ENCODE measurements around the gene PHACTR1.

The PHACTR1 gene

DNA sequence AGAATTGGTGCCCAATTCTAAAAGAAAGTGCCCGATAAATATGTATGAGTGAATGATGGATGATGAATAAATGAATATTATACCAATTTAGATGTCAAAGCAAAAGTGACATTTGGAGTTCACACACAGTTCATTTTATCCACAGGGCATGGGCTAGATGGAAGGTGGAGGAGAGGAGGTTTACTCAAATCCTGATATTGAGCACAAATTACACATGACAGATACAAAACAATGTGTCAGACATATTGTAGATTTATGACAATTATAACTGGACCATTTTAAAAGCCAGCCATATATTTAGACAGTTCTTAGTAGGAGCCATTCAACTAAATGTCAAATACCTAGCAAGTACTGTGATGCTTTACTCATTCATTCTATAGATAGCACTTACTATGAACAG, 23.4 kb upstream of the PHACTR1 start:
- Histone ChIP-seq H3K18ac (ENCODE audit: low read depth in 1 of 2, low read length in 2 of 2) (no peak overlapping the region), H2BK12ac (ENCODE audit: low read length in 2 of 2) (no peak overlapping the region), H4K8ac (ENCODE audit: low read length) (no peak overlapping the region), H2AFZ (ENCODE audit: low read depth, low read length) (no peak overlapping the region), H2BK120ac (ENCODE audit: low read depth, low read length) (no peak overlapping the region), H3K9me3 (ENCODE audit: control insufficient read depth, low read length) (peaks cover under 1% of the 10 kb centered on the region), H3K27ac (ENCODE audit: low read length, poor library complexity, severe bottlenecking) (no peak overlapping the region), H3K36me3 (ENCODE audit: control insufficient read depth in 1 of 2, insufficient read depth in 2 of 2, low read depth in 1 of 2, low read length in 2 of 2) (no peaks in the 10 kb centered on the region), H3K4me2 (ENCODE audit: low read length, poor library complexity, severe bottlenecking) (no peak overlapping the region), H4K91ac (ENCODE audit: low read length) (no peak overlapping the region), H3K79me1 (replicated peaks; ENCODE audit: low read length, poor library complexity, severe bottlenecking) (no peaks in the 10 kb centered on the region), H3K14ac (ENCODE audit: low read length in 2 of 2) (no peak overlapping the region), H3K9ac (ENCODE audit: low read length) (no peak overlapping the region), H3K4ac (ENCODE audit: low read depth in 1 of 2, low read length in 2 of 2) (no peak overlapping the region), H2AK5ac (ENCODE audit: low read length, severe bottlenecking) (no peak overlapping the region), H3K4me1 (ENCODE audit: control insufficient read depth, insufficient read depth, low read depth, low read length) (no peaks in the 10 kb centered on the region), H3K4me3 (ENCODE audit: insufficient read depth in 1 of 2, low read depth in 1 of 2, low read length in 2 of 2) (no peak overlapping the region), H3K27me3 (ENCODE audit: control insufficient read depth in 1 of 2, insufficient read depth in 1 of 2, low read length in 2 of 2) (peaks cover 0 to 8% of the 10 kb centered on the region in 2 experiments), H2BK5ac (ENCODE audit: low read depth, low read length, poor library complexity, severe bottlenecking) (no peak overlapping the region), H3K23ac (ENCODE audit: low read length in 2 of 2) (no peak overlapping the region), H2BK15ac (ENCODE audit: low read depth, poor library complexity, severe bottlenecking) (no peak overlapping the region)
- no peak for DNase-seq
- 100% methylated on average over 1 of the region's 1 CpG for WGBS

DNA sequence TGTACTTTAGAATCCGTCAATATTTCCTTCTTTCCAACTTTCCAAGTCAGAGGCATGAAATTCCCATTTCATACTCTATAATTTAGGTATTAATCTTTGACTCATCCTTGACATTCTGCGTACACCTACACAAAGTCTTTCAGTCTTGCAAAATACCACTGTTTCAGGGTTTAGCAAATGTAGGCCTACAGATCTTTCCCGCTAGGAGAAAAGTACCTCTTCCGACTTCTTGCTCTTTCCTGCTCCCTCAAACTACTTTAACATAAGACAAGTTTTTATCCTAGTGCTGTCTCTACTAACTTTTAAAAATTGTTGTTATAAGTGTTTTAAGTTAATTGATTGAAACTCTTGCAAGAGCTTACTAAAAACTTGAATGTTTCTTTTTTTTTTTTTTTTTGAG, 18.3 kb upstream of the PHACTR1 start:
- DNase-seq = no peak
- Histone ChIP-seq H3K9ac (ENCODE audit: low read length) (no peak overlapping the region), H2AFZ (ENCODE audit: low read depth, low read length) (no peak overlapping the region), H4K8ac (ENCODE audit: low read length) (no peak overlapping the region), H2BK5ac (ENCODE audit: low read depth, low read length, poor library complexity, severe bottlenecking) (no peak overlapping the region), H3K36me3 (ENCODE audit: control insufficient read depth in 1 of 2, insufficient read depth in 2 of 2, low read depth in 1 of 2, low read length in 2 of 2) (no peaks in the 10 kb centered on the region), H2BK120ac (ENCODE audit: low read depth, low read length) (no peak overlapping the region), H3K14ac (ENCODE audit: low read length in 2 of 2) (no peak overlapping the region), H3K18ac (ENCODE audit: low read depth in 1 of 2, low read length in 2 of 2) (no peak overlapping the region), H2AK5ac (ENCODE audit: low read length, severe bottlenecking) (no peak overlapping the region), H3K79me1 (replicated peaks; ENCODE audit: low read length, poor library complexity, severe bottlenecking) (no peaks in the 10 kb centered on the region), H3K4me2 (ENCODE audit: low read length, poor library complexity, severe bottlenecking) (no peak overlapping the region), H3K27me3 (ENCODE audit: control insufficient read depth in 1 of 2, insufficient read depth in 1 of 2, low read length in 2 of 2) (peaks cover 0 to 3% of the 10 kb centered on the region in 2 experiments), H4K91ac (ENCODE audit: low read length) (no peak overlapping the region), H2BK12ac (ENCODE audit: low read length in 2 of 2) (no peak overlapping the region), H3K23ac (ENCODE audit: low read length in 2 of 2) (no peak overlapping the region), H3K4me1 (ENCODE audit: control insufficient read depth, insufficient read depth, low read depth, low read length) (no peaks in the 10 kb centered on the region), H3K4me3 (ENCODE audit: insufficient read depth in 1 of 2, low read depth in 1 of 2, low read length in 2 of 2) (no peak overlapping the region), H3K4ac (ENCODE audit: low read depth in 1 of 2, low read length in 2 of 2) (no peak overlapping the region), H3K27ac (ENCODE audit: low read length, poor library complexity, severe bottlenecking) (no peak overlapping the region), H2BK15ac (ENCODE audit: low read depth, poor library complexity, severe bottlenecking) (no peak overlapping the region), H3K9me3 (ENCODE audit: control insufficient read depth, low read length) (no peaks in the 10 kb centered on the region)
- 90% methylated on average over 2 of the region's 4 CpGs for WGBS

DNA sequence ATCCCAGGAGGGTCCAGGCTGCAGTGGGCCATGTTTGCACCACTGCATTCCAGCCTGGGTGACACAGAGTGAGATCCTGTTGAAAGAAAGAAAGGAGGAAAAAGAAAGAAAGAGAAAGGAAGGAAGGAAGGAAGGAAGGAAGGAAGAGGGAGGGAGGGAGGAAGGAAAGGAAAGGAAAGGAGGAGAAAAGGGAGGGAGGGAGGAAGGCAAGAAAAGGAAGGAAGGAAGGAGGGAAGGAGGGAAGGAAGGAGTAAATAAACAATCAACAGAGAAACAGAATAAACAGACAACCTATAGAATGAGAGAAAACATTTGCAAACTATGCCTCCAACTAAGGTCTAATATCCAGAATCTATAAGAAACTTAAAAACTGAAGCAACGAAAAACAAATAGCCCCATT, 11.6 kb upstream of the PHACTR1 start:
- H3K23ac ChIP-seq (ENCODE audit: low read length in 2 of 2) = no peak overlapping the region
- no peaks in the 10 kb centered on the region for H3K79me1 ChIP-seq (replicated peaks; ENCODE audit: low read length, poor library complexity, severe bottlenecking)
- no peak overlapping the region for H4K8ac ChIP-seq (ENCODE audit: low read length)
- no peak for DNase-seq
- H2BK5ac ChIP-seq (ENCODE audit: low read depth, low read length, poor library complexity, severe bottlenecking) = no peak overlapping the region
- H2BK15ac ChIP-seq (ENCODE audit: low read depth, poor library complexity, severe bottlenecking) = no peak overlapping the region
- H3K27me3 ChIP-seq (ENCODE audit: control insufficient read depth in 1 of 2, insufficient read depth in 1 of 2, low read length in 2 of 2) = no peaks in the 10 kb centered on the region
- no peak overlapping the region for H2BK120ac ChIP-seq (ENCODE audit: low read depth, low read length)
- H3K9me3 ChIP-seq (ENCODE audit: control insufficient read depth, low read length) = no peaks in the 10 kb centered on the region
- no peak overlapping the region for H2AK5ac ChIP-seq (ENCODE audit: low read length, severe bottlenecking)
- H3K27ac ChIP-seq (ENCODE audit: low read length, poor library complexity, severe bottlenecking) = no peak overlapping the region
- H3K14ac ChIP-seq (ENCODE audit: low read length in 2 of 2) = no peak overlapping the region
- H3K18ac ChIP-seq (ENCODE audit: low read depth in 1 of 2, low read length in 2 of 2) = no peak overlapping the region
- H3K4me3 ChIP-seq (ENCODE audit: insufficient read depth in 1 of 2, low read depth in 1 of 2, low read length in 2 of 2) = no peak overlapping the region
- no peaks in the 10 kb centered on the region for H3K4me1 ChIP-seq (ENCODE audit: control insufficient read depth, insufficient read depth, low read depth, low read length)
- H2AFZ ChIP-seq (ENCODE audit: low read depth, low read length) = no peak overlapping the region
- H3K9ac ChIP-seq (ENCODE audit: low read length) = no peak overlapping the region
- H3K4ac ChIP-seq (ENCODE audit: low read depth in 1 of 2, low read length in 2 of 2) = no peak overlapping the region
- no peak overlapping the region for H2BK12ac ChIP-seq (ENCODE audit: low read length in 2 of 2)
- H4K91ac ChIP-seq (ENCODE audit: low read length) = no peak overlapping the region
- H3K4me2 ChIP-seq (ENCODE audit: low read length, poor library complexity, severe bottlenecking) = no peak overlapping the region
- 57% methylated on average over 1 of the region's 1 CpG for WGBS
- no peaks in the 10 kb centered on the region for H3K36me3 ChIP-seq (ENCODE audit: control insufficient read depth in 1 of 2, insufficient read depth in 2 of 2, low read depth in 1 of 2, low read length in 2 of 2)

DNA sequence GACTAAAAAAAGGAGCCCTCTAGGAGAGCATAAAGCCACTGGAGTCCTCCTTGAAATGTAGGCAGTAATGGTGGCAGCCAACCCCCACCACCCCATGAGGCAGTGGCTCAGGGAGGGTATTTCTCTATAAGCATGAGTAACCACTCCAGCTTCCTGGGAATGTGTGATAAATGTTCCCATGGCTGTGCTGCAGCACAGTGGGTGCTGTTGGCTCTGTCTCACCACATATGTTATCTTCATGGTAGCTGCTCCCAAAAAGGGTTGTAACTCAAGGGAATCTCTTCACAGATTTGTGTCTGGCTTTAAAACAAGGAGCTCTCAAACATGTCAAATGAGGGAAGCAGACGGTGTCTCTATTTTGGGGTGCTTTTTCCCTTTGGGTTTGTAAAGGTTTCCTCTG, 7.5 kb upstream of the PHACTR1 start:
- Histone ChIP-seq H3K18ac (ENCODE audit: low read depth in 1 of 2, low read length in 2 of 2) (no peak overlapping the region), H3K4me1 (ENCODE audit: control insufficient read depth, insufficient read depth, low read depth, low read length) (no peaks in the 10 kb centered on the region), H3K23ac (ENCODE audit: low read length in 2 of 2) (no peak overlapping the region), H2BK12ac (ENCODE audit: low read length in 2 of 2) (no peak overlapping the region), H3K4me3 (ENCODE audit: insufficient read depth in 1 of 2, low read depth in 1 of 2, low read length in 2 of 2) (no peak overlapping the region), H3K4ac (ENCODE audit: low read depth in 1 of 2, low read length in 2 of 2) (no peak overlapping the region), H2BK15ac (ENCODE audit: low read depth, poor library complexity, severe bottlenecking) (no peak overlapping the region), H2AK5ac (ENCODE audit: low read length, severe bottlenecking) (no peak overlapping the region), H2BK120ac (ENCODE audit: low read depth, low read length) (no peak overlapping the region), H3K27me3 (ENCODE audit: control insufficient read depth in 1 of 2, insufficient read depth in 1 of 2, low read length in 2 of 2) (no peaks in the 10 kb centered on the region), H3K27ac (ENCODE audit: low read length, poor library complexity, severe bottlenecking) (no peak overlapping the region), H2BK5ac (ENCODE audit: low read depth, low read length, poor library complexity, severe bottlenecking) (no peak overlapping the region), H4K91ac (ENCODE audit: low read length) (no peak overlapping the region), H3K9me3 (ENCODE audit: control insufficient read depth, low read length) (no peaks in the 10 kb centered on the region), H3K9ac (ENCODE audit: low read length) (no peak overlapping the region), H4K8ac (ENCODE audit: low read length) (no peak overlapping the region), H3K14ac (ENCODE audit: low read length in 2 of 2) (no peak overlapping the region), H3K4me2 (ENCODE audit: low read length, poor library complexity, severe bottlenecking) (no peak overlapping the region), H2AFZ (ENCODE audit: low read depth, low read length) (no peak overlapping the region), H3K36me3 (ENCODE audit: control insufficient read depth in 1 of 2, insufficient read depth in 2 of 2, low read depth in 1 of 2, low read length in 2 of 2) (no peaks in the 10 kb centered on the region), H3K79me1 (replicated peaks; ENCODE audit: low read length, poor library complexity, severe bottlenecking) (no peaks in the 10 kb centered on the region)
- WGBS = 88% methylated on average over 1 of the region's 1 CpG
- no peak for DNase-seq

Measured in mesenchymal stem cell (in vitro differentiated cells and primary cell).